ENCODE results near the gene ZNF217. TPM values are rescaled to one million over a fixed set of nuclear protein-coding genes. Genes with fewer than 3 reads are reported as not detected.

Gene ZNF217
- total RNA-seq, 4 donors from 2014 or later: 24.9 to 48.8 (median 36.8) TPM

Small RNAs within 50 kb of the gene (small RNA-seq; reads per million reads assigned to genes)
- not detected for gene RF00019
